OCI-LY1 (cell line): Measurements from ENCODE around the gene PCBP3.

ENCODE experiments used
- CTCF ChIP-seq: fragments of 200-600 bp; sonication (generic), shearing (Covaris generic); IDR thresholded peaks from 2 replicates; pipeline ENCODE4 v1.5.1; 2017; ENCODE audit warnings: mild to moderate bottlenecking, antibody characterized with exemption, low read length, moderate library complexity, mixed read lengths
- EZH2 ChIP-seq: fragments of 200-600 bp; sonication (generic), shearing (Covaris generic); IDR thresholded peaks from 2 replicates; pipeline ENCODE4 v1.8.0; 2017; ENCODE audit warnings: borderline replicate concordance, mixed run types, mild to moderate bottlenecking, antibody characterized with exemption, low read length, moderate library complexity, mixed read lengths

- TF ChIP-seq CTCF (no peak), EZH2 (no peak)
Measured at GRCh38 chr21:45833414-45833813, 189.9 kb downstream of the PCBP3 start.
